Measurements from ENCODE around the gene SLC17A9. TPM values are rescaled to one million over a fixed set of nuclear protein-coding genes. Genes with fewer than 3 reads are reported as not detected.

Gene SLC17A9
- total and polyA plus RNA-seq, 2 of the 8 experiments (the other 6 are each of a cell fraction or from before 2014, with no cell fraction given) = 23.5 to 35.2 TPM

- TF ChIP-seq CHD7 (IDR thresholded peaks at IDR 0.05; ENCODE audit: insufficient replicate concordance, low read length) (no peak), E2F6 (IDR thresholded peaks at IDR 0.05) (no peak), NRF1 (IDR thresholded peaks at IDR 0.05; ENCODE audit: low read depth, low read length) (no peak), RAD21 (IDR thresholded peaks at IDR 0.05 in 1 of 2, conservative IDR thresholded peaks at IDR 0.05 in 1 of 2; ENCODE audit: low read depth in 2 of 2, low read length in 2 of 2) (no peak), SP1 (IDR thresholded peaks at IDR 0.05; ENCODE audit: low read depth, low read length) (no peak), NANOG (IDR thresholded peaks at IDR 0.05; ENCODE audit: insufficient read depth, low read depth, low read length, poor library complexity, severe bottlenecking) (no peak), SAP30 (IDR thresholded peaks at IDR 0.05; ENCODE audit: insufficient read depth, insufficient replicate concordance, low read length) (no peak), JUN (IDR thresholded peaks at IDR 0.05; ENCODE audit: low read depth, low read length) (no peak)
Measured at GRCh38 chr20:62978561-62978943, 26.0 kb downstream of the SLC17A9 start (continued).

All from H1 (cell line).